AG09309 (cell line): ENCODE results near the gene PSMB9.
"Not testable (repeated sequence)": the region's sequence is repeated elsewhere in the genome, so short reads cannot be mapped to it uniquely, and the experiment has no call there.

ENCODE experiments used
- DNase-seq: peaks from one replicate; pipeline ENCODE4 v3.0.0-alpha.2; 2010; ENCODE audit warnings: low read depth
- H3K4me3 ChIP-seq: 2 replicates; pipeline ENCODE4 v1.5.1; 2011; ENCODE audit warnings: mild to moderate bottlenecking, low read depth, low read length, moderate library complexity; ENCODE audit not compliant: control insufficient read depth
- TF ChIP-seq, protein P1 (sequence below): IDR thresholded peaks from 2 replicates; pipeline ENCODE4 v1.5.1; 2011; ENCODE audit warnings: mild to moderate bottlenecking, low read depth, low read length, inconsistent platforms; ENCODE audit not compliant: insufficient read depth, control insufficient read depth; ENCODE audit errors: missing control alignments

The PSMB9 gene

DNA sequence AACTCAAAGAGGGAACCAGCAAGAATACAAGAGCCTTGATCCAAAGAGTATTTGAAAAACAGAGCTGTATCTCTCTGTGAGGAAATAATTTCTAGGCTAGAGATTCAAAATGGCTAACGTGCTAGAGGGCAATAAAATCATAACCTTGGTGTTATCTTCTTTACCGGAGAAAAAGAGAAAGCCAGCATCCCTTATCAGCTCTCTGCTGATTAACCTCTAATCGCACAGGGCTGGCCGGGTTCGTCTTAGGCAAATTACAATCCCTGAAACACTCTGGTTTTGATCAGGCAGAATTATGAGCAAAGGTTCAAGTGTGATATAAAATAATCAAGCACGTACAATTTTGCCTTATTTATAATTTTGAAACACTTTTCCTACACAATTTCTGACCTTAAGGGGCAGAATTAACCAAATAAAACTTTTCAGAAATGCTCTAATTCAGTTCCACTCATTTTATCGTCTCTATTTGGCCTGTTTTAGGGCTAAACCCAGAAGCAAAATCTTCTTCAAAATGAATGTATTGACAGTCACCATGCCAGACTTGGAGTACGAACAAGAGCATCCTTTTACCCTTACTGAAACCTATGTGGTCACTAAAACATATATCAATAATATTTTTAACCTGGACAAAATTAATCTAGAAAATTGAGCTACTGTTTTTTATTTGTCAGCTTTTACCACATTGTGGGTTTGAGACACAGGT lies 13.7 kb downstream of the PSMB9 start:
- H3K4me3 ChIP-seq: no peak overlapping the region
- TF ChIP-seq, protein P1, sequence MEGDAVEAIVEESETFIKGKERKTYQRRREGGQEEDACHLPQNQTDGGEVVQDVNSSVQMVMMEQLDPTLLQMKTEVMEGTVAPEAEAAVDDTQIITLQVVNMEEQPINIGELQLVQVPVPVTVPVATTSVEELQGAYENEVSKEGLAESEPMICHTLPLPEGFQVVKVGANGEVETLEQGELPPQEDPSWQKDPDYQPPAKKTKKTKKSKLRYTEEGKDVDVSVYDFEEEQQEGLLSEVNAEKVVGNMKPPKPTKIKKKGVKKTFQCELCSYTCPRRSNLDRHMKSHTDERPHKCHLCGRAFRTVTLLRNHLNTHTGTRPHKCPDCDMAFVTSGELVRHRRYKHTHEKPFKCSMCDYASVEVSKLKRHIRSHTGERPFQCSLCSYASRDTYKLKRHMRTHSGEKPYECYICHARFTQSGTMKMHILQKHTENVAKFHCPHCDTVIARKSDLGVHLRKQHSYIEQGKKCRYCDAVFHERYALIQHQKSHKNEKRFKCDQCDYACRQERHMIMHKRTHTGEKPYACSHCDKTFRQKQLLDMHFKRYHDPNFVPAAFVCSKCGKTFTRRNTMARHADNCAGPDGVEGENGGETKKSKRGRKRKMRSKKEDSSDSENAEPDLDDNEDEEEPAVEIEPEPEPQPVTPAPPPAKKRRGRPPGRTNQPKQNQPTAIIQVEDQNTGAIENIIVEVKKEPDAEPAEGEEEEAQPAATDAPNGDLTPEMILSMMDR: no peak

DNA sequence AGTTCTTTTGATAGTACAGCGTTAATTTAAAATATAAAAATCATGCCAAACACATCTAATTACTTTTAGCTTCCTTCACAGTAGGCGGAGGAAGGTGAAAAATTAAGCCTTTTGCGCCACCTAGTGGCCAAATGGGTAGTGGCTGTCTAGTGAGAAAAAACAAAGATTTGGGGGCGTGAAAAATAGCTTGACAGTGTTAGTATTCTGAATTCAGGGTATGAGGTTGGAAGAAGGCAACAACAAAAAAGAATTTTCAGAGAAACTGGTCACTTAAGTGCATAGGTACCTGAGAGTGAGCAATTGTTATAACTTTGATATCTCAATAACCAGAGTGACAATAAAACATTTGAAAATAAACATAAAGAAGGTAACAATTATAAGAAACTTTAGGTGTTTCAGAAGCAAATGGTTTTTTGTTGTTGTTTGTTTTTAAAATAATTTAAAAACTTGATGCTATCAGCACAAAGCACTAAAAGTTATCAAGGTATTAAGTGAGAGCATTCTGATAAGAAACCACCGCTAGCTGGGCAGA lies 14.3 kb downstream of the PSMB9 start:
- TF ChIP-seq, protein P1: peak; percentile 81
- no peak overlapping the region for H3K4me3 ChIP-seq
- no peak for DNase-seq

More for the DNA sequence above, 13.7 kb downstream of the PSMB9 start:
- DNase-seq: no peak

DNA sequence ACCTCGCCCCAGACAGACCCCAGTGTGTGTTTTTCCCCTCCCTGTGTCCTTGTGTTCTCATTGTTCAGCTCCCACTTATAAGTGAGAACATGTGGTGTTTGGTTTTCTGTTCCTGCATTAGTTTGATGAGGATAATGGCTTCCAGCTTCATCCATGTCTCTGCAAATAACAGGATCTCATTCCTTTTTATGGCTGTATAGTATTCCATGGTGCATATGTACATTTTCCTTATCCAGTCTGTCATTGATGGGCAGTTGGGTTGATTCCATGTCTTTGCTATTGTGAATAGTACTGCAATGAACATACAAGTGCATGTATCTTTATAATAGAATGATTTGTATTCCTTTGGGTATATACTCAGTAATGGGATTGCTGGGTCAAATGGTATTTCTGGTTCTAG lies 20.0 kb downstream of the PSMB9 start:
- DNase-seq, H3K4me3 ChIP-seq: not testable (repeated sequence)

DNA sequence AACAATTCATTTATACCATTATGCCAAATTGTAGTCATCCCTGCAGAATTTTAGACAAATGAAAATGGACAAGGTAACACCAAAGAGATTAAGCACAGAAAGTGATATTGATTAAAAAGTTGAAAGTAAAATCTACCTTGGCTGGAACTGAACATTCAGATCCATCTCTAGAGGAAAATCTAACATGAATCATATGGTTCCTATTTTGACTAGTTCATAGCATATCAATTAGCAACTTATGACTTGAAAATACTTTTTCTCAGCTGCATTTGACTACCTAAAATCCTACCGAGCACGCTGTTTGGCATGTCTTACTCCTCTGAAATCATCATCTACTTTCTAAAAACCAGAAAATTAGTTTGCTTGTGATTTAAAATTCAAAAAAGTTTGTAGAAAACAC lies 22.6 kb downstream of the PSMB9 start:
- H3K4me3 ChIP-seq: no peak overlapping the region
- TF ChIP-seq, protein P1: no peak
- no peak for DNase-seq

DNA sequence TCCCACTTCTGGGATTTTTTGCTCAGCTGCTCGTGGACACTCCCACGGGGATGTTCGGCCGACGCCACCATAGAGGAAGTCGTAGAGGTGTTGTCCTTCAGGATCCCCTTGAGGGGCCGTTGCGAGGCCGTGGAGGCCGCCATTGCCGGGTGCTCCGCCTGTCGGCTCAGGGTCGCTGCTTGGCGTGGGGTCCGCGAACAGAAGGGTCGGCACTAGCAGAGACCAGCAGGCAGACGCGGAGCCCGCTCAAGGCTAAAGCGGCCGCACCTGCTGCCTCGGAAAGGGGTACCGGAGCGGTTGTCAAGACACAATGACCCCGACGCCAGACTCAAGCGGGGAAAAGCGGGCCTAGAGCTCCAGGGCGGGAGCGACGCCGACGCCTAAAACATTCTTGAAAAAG lies 25.7 kb downstream of the PSMB9 start:
- DNase-seq: no peak
- H3K4me3 ChIP-seq: no peak overlapping the region
- TF ChIP-seq, protein P1: no peak

DNA sequence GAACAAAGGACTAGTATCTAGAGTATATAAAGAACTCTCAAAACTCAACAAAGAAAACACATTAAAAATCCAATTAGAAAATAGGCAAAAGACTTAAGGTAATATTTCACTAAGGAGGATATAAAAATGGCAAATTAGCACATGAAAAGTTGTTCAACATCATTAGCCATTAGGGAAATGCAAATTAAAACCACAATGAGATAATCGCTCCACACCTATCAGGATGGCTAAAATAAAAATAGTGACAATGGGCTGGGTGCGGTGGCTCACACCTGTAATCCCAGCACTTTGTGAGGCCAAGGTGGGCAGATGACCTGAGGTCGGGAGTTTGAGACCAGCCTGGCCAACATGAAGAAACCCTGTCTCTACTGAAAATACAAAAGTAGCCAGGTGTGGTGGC lies 27.0 kb downstream of the PSMB9 start:
- not testable (repeated sequence) for H3K4me3 ChIP-seq, DNase-seq

DNA sequence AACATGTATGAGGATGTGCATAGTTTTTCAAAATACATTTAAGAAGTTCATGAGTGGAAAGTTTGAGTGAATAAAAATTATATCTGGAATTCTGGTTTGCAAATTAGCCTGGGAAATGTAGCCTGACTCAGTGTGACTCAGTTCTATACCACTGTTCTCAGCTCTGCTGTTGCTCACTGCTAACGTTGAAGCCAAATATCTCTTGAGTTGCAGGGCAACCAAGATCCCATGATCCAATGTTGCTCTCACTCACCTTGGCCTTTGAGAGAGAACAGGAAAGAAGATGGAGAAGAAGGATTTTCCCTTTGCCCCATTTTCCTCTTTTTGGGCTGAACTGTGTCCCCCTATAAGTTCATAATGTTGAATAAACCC lies 28.9 kb downstream of the PSMB9 start:
- TF ChIP-seq, protein P1: no peak
- no peak overlapping the region for H3K4me3 ChIP-seq
- DNase-seq: no peak

DNA sequence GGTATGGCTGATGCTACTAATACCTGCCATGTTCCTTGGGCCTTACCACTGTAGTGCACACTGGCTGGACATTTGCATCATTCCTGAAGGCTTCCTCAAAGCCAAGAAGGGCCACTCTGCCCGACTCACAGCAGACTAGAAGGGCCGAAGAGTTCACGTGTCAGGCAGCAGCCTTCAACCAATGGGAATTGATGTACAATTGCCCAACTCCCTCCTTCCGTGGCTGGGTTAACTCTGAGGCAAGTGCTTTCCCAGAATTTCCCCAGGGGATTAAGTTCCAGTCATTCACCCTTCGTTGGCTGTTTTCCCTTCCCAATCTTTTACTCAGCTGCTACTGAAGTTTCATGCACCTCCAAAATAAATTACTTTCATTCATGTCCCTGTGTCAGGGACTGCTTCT lies 29.8 kb downstream of the PSMB9 start:
- TF ChIP-seq, protein P1: no peak
- DNase-seq: peak; percentile 65

More for the DNA sequence above, 29.8 kb downstream of the PSMB9 start:
- no peak overlapping the region for H3K4me3 ChIP-seq
